Tibial nerve (tissue), 3 donors: ENCODE data around the gene DTNBP1.

Experiments
- CTCF ChIP-seq, 5 experiments: fragments of 200-600 bp in 3 of 5; fragments of 450-650 bp in 2 of 5; sonication (generic) in 3 of 5; IDR thresholded peaks; one replicate each; pipeline ENCODE4 v1.5.1; 2016 to 2019; ENCODE audit warnings: antibody characterized with exemption in 5 of 5, mild to moderate bottlenecking in 3 of 5, moderate library complexity in 2 of 5
- POLR2A ChIP-seq, 2 donors: fragments of 450-650 bp; IDR thresholded peaks; one replicate each; pipeline ENCODE4 v1.6.1; 2017; ENCODE audit warnings: antibody characterized with exemption in 2 of 2, mild to moderate bottlenecking in 2 of 2, moderate library complexity in 2 of 2

DNA sequence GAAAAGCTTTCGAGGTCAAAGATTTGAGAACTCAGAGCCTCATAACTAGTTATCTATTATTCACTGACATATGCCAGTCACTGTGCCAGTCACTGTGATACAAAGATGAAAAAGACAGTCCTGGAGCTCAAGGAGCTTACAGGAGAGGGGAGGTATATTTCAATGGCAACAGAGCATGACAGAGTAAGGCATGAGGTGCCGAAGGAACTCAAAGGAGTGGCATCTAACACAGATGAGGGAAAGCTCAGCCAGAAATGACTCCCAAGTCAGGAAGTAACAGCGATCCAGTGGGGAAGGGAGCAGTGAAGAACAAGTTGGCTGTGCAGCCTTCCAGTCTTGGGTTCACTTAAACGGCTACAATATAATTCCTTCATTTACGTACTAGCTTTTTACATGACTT is 46.6 kb downstream of the DTNBP1 start:
- TF ChIP-seq CTCF (IDR thresholded peaks at IDR 0.05) (no peak), POLR2A (IDR thresholded peaks at IDR 0.05) (no peak)
